ENCODE data around the gene ANO1.

ANO1 gene

GRCh38 chr11:70072861-70073755 lies 5.0 kb upstream of the ANO1 start:
- no peak for DNase-seq (ENCODE audit: low read depth, low spot score)

- DNase-seq (ENCODE audit: low read depth, low spot score) = peak; percentile 39
These were observed 4.2 kb upstream of the ANO1 start for GRCh38 chr11:70073871-70074371.

- DNase-seq (ENCODE audit: low read depth, low spot score) = no peak
These were observed 3.4 kb upstream of the ANO1 start for GRCh38 chr11:70074746-70075145.

GRCh38 chr11:70075836-70076235 lies 2.3 kb upstream of the ANO1 start:
- no peak for DNase-seq (ENCODE audit: low read depth, low spot score)

DNA sequence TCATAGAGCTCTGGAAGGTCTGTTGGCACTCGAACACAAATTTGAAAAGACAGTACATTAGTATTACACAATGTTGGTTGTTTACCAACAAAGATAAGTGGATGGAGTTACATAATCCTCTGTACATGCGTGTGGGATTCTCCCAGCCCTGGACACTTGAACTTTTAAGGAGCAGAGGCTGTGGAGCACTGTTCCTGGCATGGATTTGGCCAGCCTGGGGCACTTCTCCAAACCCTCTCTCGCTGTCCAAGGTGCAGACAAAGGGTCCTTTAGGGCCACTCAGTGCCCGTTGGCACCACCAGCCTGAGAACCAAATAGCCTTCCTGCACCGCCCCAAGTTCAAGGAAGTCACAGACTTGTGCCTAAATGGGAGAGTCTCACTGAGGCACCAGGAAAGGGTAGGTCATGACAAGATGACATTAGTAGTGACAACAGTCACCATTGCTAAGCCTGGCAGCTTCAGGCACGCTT lies 1.6 kb upstream of the ANO1 start:
- no peak for DNase-seq (ENCODE audit: low read depth, low spot score)

- DNase-seq (ENCODE audit: low read depth, low spot score) = no peak
These were observed 564 bp upstream of the ANO1 start for GRCh38 chr11:70077411-70078094.

- DNase-seq (ENCODE audit: low read depth, low spot score) = no peak
These were observed 882 bp downstream of the ANO1 start for GRCh38 chr11:70078781-70079616.

DNA sequence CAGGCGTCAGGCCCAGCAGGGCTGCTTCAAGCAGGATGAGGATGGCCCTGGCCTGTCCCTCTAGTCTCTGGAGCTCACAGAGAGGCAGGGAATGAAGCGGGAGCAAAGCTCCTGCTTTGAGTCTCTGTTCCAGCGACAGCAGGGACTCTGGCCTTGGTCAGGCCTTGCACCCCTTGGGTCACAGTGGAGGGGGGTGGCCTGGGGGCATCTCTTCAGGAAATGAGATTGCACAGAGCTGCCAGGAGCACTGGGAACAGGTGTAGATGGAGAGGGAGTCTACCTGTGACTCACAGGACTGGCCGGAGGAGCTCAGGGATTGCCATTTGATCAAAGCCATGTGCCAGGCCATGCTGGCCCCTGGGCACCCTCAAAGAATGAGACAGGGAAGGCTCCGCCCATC lies 1.6 kb downstream of the ANO1 start:
- no peak for DNase-seq (ENCODE audit: low read depth, low spot score)

DNA sequence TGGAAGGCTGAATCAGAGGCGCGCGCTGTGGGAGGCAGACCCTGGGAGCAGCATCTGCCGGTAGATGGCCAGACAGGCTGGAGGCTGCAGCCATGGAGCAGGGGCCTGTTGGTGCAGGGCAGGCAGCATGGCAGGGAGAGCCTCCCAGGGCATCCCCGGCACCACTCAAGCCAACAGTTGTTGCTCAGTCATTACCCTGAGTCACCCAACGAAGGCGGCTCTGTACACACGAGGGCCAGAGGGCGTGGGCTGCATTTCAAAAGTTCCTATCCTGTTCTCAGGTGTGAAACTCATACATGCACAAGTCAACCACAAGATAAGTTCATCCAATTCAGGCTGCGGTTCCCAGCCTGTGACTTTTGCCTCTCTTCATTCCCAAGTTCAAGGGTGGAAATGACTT lies 2.6 kb downstream of the ANO1 start:
- no peak for DNase-seq (ENCODE audit: low read depth, low spot score)

GRCh38 chr11:70082829-70083228 lies 4.7 kb downstream of the ANO1 start:
- no peak for DNase-seq (ENCODE audit: low read depth, low spot score)

DNA sequence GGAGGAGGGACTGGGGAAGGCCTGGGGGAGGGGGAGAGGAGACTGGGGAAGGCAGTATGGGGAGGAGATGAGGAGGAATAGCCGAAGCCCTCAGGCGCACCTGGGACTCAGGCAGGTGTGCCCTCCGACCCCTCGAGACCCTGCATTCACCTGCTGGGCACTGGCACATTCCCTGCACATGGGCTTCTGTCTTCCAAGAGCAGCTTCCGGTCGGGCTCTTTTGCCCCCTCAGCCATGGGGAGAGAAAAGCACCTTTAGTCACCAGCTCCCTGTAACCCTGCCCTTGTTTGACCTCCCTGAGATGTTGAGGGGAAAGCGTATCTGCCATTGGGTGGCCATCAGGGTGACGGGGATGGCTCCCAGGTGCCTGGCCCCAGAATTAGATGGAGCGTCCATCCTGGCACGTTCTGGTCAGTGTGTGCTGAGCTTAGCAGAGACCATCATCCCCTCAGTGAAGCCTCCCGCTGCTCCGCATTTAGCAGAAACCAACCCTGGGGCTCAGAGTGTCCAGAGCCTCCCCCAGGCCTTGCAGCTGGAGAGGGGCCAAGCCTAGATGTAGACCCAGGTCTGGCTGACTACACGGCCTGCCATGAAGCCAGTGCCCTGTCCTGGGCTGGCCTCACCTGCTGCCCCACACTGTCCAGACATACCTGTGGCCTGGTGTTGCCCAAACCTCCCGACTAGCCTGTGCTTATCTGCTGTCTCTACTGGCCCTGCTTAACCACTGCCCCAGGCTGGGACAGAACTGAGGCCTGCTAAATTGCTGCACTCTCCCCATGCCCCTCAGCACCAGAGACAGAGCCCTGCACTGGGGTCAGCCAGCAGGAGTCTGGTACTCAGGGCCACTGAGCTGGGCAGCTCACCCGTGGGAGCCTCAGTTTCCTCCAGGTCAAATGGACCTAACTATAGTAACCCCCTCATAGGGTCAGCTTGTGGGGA lies 6.2 kb downstream of the ANO1 start:
- peak; percentile 51 for DNase-seq (ENCODE audit: low read depth, low spot score)

- DNase-seq (ENCODE audit: low read depth, low spot score) = no peak
These were observed 8.0 kb downstream of the ANO1 start for GRCh38 chr11:70085815-70086769.

DNA sequence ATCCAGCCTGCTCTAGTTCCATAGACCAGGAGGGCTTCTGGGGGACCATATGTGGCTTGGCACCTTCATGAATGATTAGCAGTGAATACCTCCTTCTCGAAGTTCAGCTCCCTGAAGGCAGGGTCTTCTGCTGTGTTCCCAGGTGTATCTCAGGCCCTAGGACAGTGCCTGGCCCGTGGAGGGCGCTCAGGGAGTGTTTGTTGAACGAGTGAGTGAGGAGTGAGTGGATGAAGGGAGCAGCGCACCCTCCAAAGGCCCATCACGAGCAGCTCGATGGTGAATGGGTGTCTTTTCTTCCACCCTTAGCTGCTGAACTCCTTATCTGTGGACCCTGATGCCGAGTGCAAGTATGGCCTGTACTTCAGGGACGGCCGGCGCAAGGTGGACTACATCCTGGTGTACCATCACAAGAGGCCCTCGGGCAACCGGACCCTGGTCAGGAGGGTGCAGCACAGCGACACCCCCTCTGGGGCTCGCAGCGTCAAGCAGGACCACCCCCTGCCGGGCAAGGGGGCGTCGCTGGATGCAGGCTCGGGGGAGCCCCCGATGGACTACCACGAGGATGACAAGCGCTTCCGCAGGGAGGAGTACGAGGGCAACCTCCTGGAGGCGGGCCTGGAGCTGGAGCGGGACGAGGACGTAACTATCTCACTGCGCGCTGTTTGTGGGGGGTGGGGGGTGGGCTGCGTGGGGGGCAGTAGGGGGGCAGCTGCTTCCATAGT lies 9.5 kb downstream of the ANO1 start:
- DNase-seq (ENCODE audit: low read depth, low spot score) = peak; percentile 59

- no peak for DNase-seq (ENCODE audit: low read depth, low spot score)
These were observed 10.7 kb downstream of the ANO1 start for GRCh38 chr11:70088735-70089250.

DNA sequence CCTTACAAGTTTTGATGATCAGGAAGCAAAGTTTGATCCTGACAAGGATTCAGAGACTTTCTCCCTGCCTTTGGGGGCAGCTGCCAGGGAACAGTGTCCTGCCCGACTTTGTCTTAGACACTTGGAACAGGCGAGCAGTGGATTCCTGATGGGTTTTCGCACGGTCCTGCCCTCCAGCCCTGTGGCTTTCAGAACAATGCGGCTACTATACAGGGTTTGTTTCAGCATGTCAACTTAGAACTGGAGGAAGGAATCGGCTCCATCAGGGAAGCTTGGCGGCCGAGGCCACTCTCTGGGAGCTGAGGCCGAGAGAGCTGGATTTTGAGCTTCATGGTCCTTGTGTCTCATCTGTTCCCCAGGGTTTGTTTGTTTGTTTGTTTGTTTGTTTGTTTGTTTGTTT lies 11.5 kb downstream of the ANO1 start:
- DNase-seq (ENCODE audit: low read depth, low spot score) = no peak

- DNase-seq (ENCODE audit: low read depth, low spot score) = no peak
These were observed 12.9 kb downstream of the ANO1 start for GRCh38 chr11:70090961-70091381.

DNA sequence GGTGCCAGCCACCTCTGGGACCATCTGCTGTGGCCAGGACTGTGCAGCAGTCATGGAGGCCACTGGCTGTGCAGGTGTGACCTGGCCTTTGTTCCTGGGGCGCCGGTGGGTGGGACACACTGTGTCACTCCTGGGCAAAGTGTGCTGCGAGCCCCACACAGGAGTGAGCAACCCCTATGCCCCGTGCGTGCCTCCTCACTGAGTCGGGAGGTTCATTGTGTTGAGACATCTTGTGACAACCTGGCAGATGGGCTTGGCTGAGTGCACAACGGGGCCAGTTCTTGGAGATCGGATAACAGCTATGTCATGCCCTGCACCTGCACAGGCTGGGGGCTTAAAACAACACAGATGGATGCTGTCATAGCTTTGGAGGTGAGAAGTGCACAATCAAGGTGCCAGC lies 13.5 kb downstream of the ANO1 start:
- DNase-seq (ENCODE audit: low read depth, low spot score) = no peak

DNA sequence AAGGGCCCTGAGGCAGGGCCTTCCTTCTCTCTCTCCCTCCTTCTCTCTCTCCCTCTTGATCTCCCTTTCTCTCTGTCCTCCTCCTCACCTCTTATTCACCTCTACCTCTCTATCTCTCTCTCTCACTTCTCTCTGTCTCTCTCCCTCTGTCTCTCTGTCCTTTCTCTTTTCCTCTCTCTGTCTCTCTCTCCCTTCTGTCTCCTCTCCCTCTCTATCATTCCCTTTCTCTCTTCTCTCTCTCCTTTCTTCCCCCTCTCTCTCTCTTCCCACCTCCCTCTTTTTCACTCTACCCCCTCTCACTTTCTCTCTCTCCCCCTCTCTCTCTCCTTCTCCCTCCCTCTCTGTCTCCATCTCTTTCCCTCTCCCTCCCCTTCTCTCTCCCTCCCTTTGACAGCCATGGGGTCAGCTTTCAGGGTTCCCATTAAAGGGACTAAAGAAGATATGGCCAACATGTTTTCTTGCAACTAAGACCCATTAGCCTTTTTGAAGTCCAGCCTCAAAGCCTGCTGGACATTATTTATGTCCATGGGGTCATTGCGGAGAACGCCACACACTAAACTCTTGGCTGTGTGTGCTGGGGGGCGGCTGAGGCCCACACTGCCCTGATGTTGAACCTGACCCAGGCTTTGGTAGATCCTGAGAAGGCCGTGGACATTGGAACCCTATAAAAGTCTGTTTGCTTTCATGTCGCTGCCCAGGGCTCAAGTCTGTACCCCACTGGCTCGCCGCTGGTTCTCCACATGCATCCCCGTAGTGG lies 15.0 kb downstream of the ANO1 start:
- DNase-seq (ENCODE audit: low read depth, low spot score) = no peak

All from ELF-1 (cell line).